GM23338 (cell line): Measurements from ENCODE around the gene SLC25A12. TPM values are rescaled to one million over a fixed set of nuclear protein-coding genes. Genes with fewer than 3 reads are reported as not detected.

Source experiments
- ATAC-seq: fragments of 200-7000 bp; cut with Tn5 transposase; 3 replicates; pipeline ENCODE4 v1.9.1; 2020
- DNase-seq: peaks from one replicate; pipeline ENCODE4 v3.0.0-alpha.2; 2015; ENCODE audit warnings: low spot score
- H2AFZ ChIP-seq: fragments of 200-600 bp; sonication (generic); 2 replicates; pipeline ENCODE4 v1.8.0; 2016; ENCODE audit warnings: antibody characterized with exemption, mild to moderate bottlenecking, moderate library complexity
- H3F3A ChIP-seq: fragments of 200-600 bp; sonication (generic); replicated peaks from 2 replicates; pipeline ENCODE4 v1.8.0; 2017; ENCODE audit warnings: antibody characterized with exemption, mixed run types, low read depth
- H3K27ac ChIP-seq: fragments of 200-600 bp; sonication (generic); 2 replicates; pipeline ENCODE4 v1.6.1; 2016; ENCODE audit warnings: low read depth
- H3K27me3 ChIP-seq: fragments of 200-600 bp; sonication (generic); 2 replicates; pipeline ENCODE4 v1.8.0; 2016; ENCODE audit warnings: mild to moderate bottlenecking, mixed run types, moderate library complexity; ENCODE audit not compliant: insufficient read depth
- H3K36me3 ChIP-seq: fragments of 200-600 bp; sonication (generic); 2 replicates; pipeline ENCODE4 v1.8.0; 2016; ENCODE audit warnings: mild to moderate bottlenecking; ENCODE audit not compliant: insufficient read depth
- H3K4me1 ChIP-seq: fragments of 200-600 bp; sonication (generic); 2 replicates; pipeline ENCODE4 v1.8.0; 2016; ENCODE audit warnings: mild to moderate bottlenecking, moderate library complexity; ENCODE audit not compliant: insufficient read depth
- H3K4me2 ChIP-seq: fragments of 200-600 bp; sonication (generic); 2 replicates; pipeline ENCODE4 v1.7.1; 2017; ENCODE audit warnings: mixed run types
- H3K4me3 ChIP-seq: fragments of 200-600 bp; sonication (generic); 2 replicates; pipeline ENCODE4 v1.6.1; 2016; ENCODE audit warnings: mixed run types
- H3K79me2 ChIP-seq: fragments of 200-600 bp; sonication (generic); replicated peaks from 2 replicates; pipeline ENCODE4 v1.8.0; 2017; ENCODE audit warnings: mild to moderate bottlenecking; ENCODE audit not compliant: insufficient read depth
- H3K9me2 ChIP-seq: fragments of 200-600 bp; sonication (generic); 2 replicates; pipeline ENCODE4 v1.8.0; 2017; ENCODE audit not compliant: insufficient read depth
- H4K20me1 ChIP-seq: fragments of 200-600 bp; sonication (generic); replicated peaks from 2 replicates; pipeline ENCODE4 v1.8.0; 2017; ENCODE audit warnings: mild to moderate bottlenecking; ENCODE audit not compliant: insufficient read depth
- H3K27ac Mint-ChIP-seq: 2 replicates; pipeline ENCODE4 v1.8.0; 2020; ENCODE audit warnings: inconsistent platforms, mild to moderate bottlenecking, moderate library complexity, mixed read lengths
- H3K27me3 Mint-ChIP-seq: 3 replicates; pipeline ENCODE4 v1.8.0; 2022; ENCODE audit warnings: low read depth, mild to moderate bottlenecking, moderate library complexity, mixed read lengths, inconsistent platforms; ENCODE audit not compliant: insufficient read depth, poor library complexity
- H3K36me3 Mint-ChIP-seq: 3 replicates; pipeline ENCODE4 v1.8.0; 2021; ENCODE audit warnings: low read depth, mild to moderate bottlenecking, inconsistent platforms, moderate library complexity, mixed read lengths
- H3K4me1 Mint-ChIP-seq: 3 replicates; pipeline ENCODE4 v1.8.0; 2020; ENCODE audit warnings: mild to moderate bottlenecking, inconsistent platforms, mixed read lengths
- H3K4me3 Mint-ChIP-seq: 3 replicates; pipeline ENCODE4 v1.8.0; 2021; ENCODE audit warnings: moderate library complexity, mild to moderate bottlenecking, inconsistent platforms, mixed read lengths
- H3K9me3 Mint-ChIP-seq: 3 replicates; pipeline ENCODE4 v1.8.0; 2020; ENCODE audit warnings: moderate library complexity, mild to moderate bottlenecking, inconsistent platforms, mixed read lengths
- CREB1 ChIP-seq: fragments of 250-450 bp; sonication (Bioruptor Pico); IDR thresholded peaks from 2 replicates; pipeline ENCODE4 v1.5.0; 2020; ENCODE audit warnings: low read depth, mild to moderate bottlenecking, moderate library complexity
- ETS1 ChIP-seq: IDR thresholded peaks from 2 replicates; pipeline ENCODE4 v1.6.1; 2016; ENCODE audit warnings: antibody characterized with exemption
- EZH2 ChIP-seq: fragments of 200-600 bp; sonication (generic); IDR thresholded peaks from one replicate; pipeline ENCODE4 v1.8.0; 2017; ENCODE audit warnings: antibody characterized with exemption, mild to moderate bottlenecking, low read depth; ENCODE audit not compliant: unreplicated experiment
- EZH2phosphoT487 ChIP-seq: fragments of 200-600 bp; sonication (generic); IDR thresholded peaks from one replicate; pipeline ENCODE4 v1.8.1; 2018; ENCODE audit warnings: antibody characterized with exemption; ENCODE audit not compliant: unreplicated experiment
- JUNB ChIP-seq: IDR thresholded peaks from one replicate; pipeline ENCODE4 v1.6.1; 2016; ENCODE audit warnings: antibody characterized with exemption; ENCODE audit not compliant: unreplicated experiment
- NANOG ChIP-seq: IDR thresholded peaks from 2 replicates; pipeline ENCODE4 v1.6.1; 2016; ENCODE audit warnings: antibody characterized with exemption, borderline replicate concordance
- POLR2AphosphoS5 ChIP-seq: IDR thresholded peaks from 2 replicates; pipeline ENCODE4 v1.6.1; 2016; ENCODE audit warnings: antibody characterized with exemption, low read depth
- REST ChIP-seq: IDR thresholded peaks from one replicate; pipeline ENCODE4 v1.6.1; 2018; ENCODE audit warnings: antibody characterized with exemption; ENCODE audit not compliant: unreplicated experiment
- STAT1 ChIP-seq: IDR thresholded peaks from one replicate; pipeline ENCODE4 v1.6.1; 2016; ENCODE audit warnings: antibody characterized with exemption; ENCODE audit not compliant: unreplicated experiment
- ZNF331 ChIP-seq: fragments of 250-450 bp; sonication (Bioruptor Pico); IDR thresholded peaks from 2 replicates; pipeline ENCODE4 v1.5.0; 2020; ENCODE audit warnings: low read depth, mild to moderate bottlenecking, moderate library complexity
- polyA plus RNA-seq: library from polyadenylated mRNA; unstranded; fragments of >200 nt; fragmentation: Nextera tagmentation; extraction: Ambion mirVana; gene quantifications from 2 replicates; pipeline ENCODE4 v1.2.1, GENCODE V29; 2016
- total RNA-seq: library from RNA; depleted of rRNA; stranded (reverse); fragments of >200 nt; shearing (Covaris generic); gene quantifications from 2 replicates; pipeline ENCODE4 v1.2.3, GENCODE V29; 2014
- TF ChIP-seq, protein P1 (sequence below), 2 experiments: fragments of 200-600 bp in 1 of 2; sonication (generic) in 1 of 2; conservative IDR thresholded peaks; 2 replicates each; pipeline versions ENCODE4 v1.5.1 to v1.6.1; 2016 to 2017; ENCODE audit warnings: antibody characterized with exemption in 2 of 2, low read depth in 2 of 2, mild to moderate bottlenecking in 2 of 2, moderate library complexity in 1 of 2
- TF ChIP-seq, protein P2 (sequence below): fragments of 250-450 bp; sonication (Bioruptor Pico); IDR thresholded peaks from 2 replicates; pipeline ENCODE4 v1.5.0; 2020; ENCODE audit warnings: mild to moderate bottlenecking, moderate library complexity

SLC25A12 gene
- total and polyA plus RNA-seq, 2 experiments from 2014 or later: 4.8 to 14.8 TPM

GRCh38 chr2:171804456-171804855 is 89.6 kb downstream of the SLC25A12 start (continued):
- TF ChIP-seq ETS1: no peak

DNA sequence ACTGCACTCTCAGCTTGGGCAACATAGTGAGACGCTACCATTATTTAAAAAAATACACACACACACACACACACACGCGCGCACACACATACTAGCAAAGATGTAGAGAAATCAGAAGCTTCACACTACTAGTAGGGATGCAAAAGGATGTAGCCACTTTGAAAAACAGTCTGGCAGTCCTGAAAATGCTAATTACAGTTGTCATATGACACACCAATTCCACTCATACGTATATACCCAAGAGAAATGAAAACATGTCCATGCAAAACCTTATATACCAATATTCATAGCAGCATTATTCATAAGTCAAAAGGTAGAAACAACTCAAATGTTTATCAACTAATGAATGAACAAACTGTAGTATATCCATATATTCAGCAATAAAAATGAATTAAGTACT is 90.3 kb downstream of the SLC25A12 start:
- H3K4me1 Mint-ChIP-seq: peaks cover 5% of the 10 kb centered on the region; the same call in 2 of the 3 replicates
- no peaks in the 10 kb centered on the region for H3K4me1 ChIP-seq
- DNase-seq (no peak), ATAC-seq (no peak)
- no peak overlapping the region for H3K27ac ChIP-seq
- H3K9me3 Mint-ChIP-seq: no peaks in the 10 kb centered on the region
- no peaks in the 10 kb centered on the region for H3K27me3 ChIP-seq
- H3K27ac Mint-ChIP-seq: no peak overlapping the region
- H3K4me2 ChIP-seq: no peak overlapping the region
- H2AFZ ChIP-seq: no peak overlapping the region
- H3K79me2 ChIP-seq: no peaks in the 10 kb centered on the region
- H3K9me2 ChIP-seq: no peaks in the 10 kb centered on the region
- H3K36me3 ChIP-seq: no peaks in the 10 kb centered on the region
- no peak overlapping the region for H3K4me3 Mint-ChIP-seq
- H3K36me3 Mint-ChIP-seq: no peaks in the 10 kb centered on the region; the same call in 2 of the 3 replicates
- H3K27me3 Mint-ChIP-seq: no peaks in the 10 kb centered on the region
- H3K4me3 ChIP-seq: no peak overlapping the region
- no peaks in the 10 kb centered on the region for H4K20me1 ChIP-seq
- H3F3A ChIP-seq: no peaks in the 10 kb centered on the region
- no peak for TF ChIP-seq ETS1
- no peak for TF ChIP-seq CREB1 (CRISPR knock-in tag)
- TF ChIP-seq NANOG: no peak
- TF ChIP-seq STAT1: no peak
- TF ChIP-seq POLR2AphosphoS5: no peak
- TF ChIP-seq, protein P1, sequence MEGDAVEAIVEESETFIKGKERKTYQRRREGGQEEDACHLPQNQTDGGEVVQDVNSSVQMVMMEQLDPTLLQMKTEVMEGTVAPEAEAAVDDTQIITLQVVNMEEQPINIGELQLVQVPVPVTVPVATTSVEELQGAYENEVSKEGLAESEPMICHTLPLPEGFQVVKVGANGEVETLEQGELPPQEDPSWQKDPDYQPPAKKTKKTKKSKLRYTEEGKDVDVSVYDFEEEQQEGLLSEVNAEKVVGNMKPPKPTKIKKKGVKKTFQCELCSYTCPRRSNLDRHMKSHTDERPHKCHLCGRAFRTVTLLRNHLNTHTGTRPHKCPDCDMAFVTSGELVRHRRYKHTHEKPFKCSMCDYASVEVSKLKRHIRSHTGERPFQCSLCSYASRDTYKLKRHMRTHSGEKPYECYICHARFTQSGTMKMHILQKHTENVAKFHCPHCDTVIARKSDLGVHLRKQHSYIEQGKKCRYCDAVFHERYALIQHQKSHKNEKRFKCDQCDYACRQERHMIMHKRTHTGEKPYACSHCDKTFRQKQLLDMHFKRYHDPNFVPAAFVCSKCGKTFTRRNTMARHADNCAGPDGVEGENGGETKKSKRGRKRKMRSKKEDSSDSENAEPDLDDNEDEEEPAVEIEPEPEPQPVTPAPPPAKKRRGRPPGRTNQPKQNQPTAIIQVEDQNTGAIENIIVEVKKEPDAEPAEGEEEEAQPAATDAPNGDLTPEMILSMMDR (conservative IDR thresholded peaks at IDR 0.05; ENCODE audit: low read depth in 2 of 2): no peak
- TF ChIP-seq, protein P2, sequence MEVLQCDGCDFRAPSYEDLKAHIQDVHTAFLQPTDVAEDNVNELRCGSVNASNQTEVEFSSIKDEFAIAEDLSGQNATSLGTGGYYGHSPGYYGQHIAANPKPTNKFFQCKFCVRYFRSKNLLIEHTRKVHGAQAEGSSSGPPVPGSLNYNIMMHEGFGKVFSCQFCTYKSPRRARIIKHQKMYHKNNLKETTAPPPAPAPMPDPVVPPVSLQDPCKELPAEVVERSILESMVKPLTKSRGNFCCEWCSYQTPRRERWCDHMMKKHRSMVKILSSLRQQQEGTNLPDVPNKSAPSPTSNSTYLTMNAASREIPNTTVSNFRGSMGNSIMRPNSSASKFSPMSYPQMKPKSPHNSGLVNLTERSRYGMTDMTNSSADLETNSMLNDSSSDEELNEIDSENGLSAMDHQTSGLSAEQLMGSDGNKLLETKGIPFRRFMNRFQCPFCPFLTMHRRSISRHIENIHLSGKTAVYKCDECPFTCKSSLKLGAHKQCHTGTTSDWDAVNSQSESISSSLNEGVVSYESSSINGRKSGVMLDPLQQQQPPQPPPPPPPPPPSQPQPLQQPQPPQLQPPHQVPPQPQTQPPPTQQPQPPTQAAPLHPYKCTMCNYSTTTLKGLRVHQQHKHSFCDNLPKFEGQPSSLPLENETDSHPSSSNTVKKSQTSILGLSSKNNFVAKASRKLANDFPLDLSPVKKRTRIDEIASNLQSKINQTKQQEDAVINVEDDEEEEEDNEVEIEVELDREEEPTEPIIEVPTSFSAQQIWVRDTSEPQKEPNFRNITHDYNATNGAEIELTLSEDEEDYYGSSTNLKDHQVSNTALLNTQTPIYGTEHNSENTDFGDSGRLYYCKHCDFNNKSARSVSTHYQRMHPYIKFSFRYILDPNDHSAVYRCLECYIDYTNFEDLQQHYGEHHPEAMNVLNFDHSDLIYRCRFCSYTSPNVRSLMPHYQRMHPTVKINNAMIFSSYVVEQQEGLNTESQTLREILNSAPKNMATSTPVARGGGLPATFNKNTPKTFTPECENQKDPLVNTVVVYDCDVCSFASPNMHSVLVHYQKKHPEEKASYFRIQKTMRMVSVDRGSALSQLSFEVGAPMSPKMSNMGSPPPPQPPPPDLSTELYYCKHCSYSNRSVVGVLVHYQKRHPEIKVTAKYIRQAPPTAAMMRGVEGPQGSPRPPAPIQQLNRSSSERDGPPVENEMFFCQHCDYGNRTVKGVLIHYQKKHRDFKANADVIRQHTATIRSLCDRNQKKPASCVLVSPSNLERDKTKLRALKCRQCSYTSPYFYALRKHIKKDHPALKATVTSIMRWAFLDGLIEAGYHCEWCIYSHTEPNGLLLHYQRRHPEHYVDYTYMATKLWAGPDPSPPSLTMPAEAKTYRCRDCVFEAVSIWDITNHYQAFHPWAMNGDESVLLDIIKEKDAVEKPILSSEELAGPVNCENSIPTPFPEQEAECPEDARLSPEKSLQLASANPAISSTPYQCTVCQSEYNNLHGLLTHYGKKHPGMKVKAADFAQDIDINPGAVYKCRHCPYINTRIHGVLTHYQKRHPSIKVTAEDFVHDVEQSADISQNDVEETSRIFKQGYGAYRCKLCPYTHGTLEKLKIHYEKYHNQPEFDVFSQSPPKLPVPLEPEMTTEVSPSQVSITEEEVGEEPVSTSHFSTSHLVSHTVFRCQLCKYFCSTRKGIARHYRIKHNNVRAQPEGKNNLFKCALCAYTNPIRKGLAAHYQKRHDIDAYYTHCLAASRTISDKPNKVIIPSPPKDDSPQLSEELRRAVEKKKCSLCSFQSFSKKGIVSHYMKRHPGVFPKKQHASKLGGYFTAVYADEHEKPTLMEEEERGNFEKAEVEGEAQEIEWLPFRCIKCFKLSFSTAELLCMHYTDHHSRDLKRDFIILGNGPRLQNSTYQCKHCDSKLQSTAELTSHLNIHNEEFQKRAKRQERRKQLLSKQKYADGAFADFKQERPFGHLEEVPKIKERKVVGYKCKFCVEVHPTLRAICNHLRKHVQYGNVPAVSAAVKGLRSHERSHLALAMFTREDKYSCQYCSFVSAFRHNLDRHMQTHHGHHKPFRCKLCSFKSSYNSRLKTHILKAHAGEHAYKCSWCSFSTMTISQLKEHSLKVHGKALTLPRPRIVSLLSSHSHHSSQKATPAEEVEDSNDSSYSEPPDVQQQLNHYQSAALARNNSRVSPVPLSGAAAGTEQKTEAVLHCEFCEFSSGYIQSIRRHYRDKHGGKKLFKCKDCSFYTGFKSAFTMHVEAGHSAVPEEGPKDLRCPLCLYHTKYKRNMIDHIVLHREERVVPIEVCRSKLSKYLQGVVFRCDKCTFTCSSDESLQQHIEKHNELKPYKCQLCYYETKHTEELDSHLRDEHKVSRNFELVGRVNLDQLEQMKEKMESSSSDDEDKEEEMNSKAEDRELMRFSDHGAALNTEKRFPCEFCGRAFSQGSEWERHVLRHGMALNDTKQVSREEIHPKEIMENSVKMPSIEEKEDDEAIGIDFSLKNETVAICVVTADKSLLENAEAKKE: no peak
- no peak for TF ChIP-seq EZH2phosphoT487
- TF ChIP-seq REST: no peak
- TF ChIP-seq ZNF331 (CRISPR knock-in tag): no peak
- no peak for TF ChIP-seq EZH2
- no peak for TF ChIP-seq JUNB
